NK-92 (cell line): ENCODE results near the gene CSPG4.
"Not testable (repeated sequence)": the region's sequence is repeated elsewhere in the genome, so short reads cannot be mapped to it uniquely, and the experiment has no call there.

ENCODE experiments used
- DNase-seq: peaks from one replicate; lab custom pipeline; 2025; ENCODE audit not compliant: unreplicated experiment; lab: John Stamatoyannopoulos, UW

CSPG4 gene

DNA sequence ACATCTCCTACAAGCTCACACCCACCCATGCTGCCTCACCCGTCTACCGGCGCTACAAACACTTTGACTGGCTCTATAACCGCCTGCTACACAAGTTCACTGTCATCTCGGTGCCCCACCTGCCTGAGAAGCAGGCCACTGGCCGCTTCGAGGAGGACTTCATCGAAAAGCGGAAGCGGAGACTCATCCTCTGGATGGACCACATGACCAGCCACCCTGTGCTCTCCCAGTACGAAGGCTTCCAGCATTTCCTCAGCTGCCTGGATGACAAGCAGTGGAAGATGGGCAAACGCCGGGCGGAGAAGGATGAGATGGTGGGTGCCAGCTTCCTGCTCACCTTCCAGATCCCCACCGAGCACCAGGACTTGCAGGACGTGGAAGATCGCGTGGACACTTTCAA is 62.8 kb downstream of the CSPG4 start:
- no peak for DNase-seq

DNA sequence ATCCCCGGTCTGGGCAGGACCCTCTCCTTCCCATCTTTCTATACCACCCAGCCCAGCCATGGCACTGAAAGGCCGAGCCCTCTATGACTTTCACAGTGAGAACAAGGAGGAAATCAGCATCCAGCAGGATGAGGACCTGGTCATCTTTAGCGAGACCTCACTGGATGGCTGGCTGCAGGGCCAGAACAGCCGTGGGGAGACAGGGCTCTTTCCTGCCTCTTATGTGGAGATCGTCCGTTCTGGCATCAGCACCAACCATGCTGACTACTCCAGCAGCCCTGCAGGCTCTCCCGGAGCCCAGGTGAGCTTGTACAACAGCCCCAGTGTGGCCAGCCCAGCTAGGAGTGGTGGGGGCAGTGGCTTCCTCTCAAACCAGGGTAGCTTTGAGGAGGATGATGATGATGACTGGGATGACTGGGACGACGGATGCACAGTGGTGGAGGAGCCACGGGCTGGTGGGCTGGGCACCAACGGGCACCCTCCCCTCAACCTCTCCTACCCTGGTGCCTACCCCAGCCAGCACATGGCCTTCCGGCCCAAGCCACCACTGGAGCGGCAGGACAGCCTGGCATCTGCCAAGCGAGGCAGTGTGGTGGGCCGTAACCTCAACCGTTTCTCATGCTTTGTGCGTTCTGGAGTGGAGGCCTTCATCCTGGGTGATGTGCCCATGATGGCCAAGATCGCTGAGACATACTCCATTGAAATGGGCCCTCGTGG is 63.4 kb downstream of the CSPG4 start:
- no peak for DNase-seq

DNA sequence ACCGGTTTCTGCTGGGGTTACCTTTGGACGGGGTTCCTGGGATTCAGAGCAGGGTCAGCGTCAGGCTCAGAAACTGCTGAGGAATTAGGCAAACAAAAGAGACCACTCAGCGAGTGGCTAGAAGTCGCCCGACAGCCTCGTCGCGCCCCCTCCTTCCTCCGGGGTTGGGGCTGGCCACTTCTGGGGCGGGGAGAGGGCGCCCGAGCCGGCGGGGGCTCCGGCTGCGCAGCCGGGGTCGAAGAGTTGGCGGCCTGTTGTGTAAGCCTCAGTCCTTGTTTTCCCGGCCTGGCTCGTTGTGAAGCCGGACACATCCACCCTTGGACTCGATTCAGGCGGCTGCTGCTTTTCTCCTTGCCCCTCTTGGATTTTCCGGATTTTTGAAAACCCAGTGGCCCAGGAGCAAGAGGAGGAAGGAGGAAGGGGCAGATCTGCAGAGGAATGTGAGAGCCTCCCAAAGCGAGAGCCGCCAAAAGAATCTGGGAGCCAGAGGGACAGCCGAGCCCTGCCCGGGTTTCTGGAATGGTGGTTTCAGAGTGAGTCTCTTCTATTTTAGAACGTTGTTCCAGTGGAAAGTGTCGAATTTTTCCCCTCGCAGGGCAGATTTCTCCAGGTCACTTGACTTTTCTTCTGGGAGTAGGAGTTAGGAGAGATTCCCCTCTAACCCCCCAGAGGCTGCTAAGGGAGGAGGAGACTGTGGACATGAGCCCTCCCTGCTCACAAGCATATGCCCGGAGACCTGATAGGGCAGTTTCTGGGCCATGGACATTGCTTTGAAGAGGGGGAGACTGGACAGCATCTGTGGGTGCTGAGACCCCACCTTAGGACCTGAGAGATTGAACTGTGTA is 64.3 kb downstream of the CSPG4 start:
- DNase-seq = no peak

DNA sequence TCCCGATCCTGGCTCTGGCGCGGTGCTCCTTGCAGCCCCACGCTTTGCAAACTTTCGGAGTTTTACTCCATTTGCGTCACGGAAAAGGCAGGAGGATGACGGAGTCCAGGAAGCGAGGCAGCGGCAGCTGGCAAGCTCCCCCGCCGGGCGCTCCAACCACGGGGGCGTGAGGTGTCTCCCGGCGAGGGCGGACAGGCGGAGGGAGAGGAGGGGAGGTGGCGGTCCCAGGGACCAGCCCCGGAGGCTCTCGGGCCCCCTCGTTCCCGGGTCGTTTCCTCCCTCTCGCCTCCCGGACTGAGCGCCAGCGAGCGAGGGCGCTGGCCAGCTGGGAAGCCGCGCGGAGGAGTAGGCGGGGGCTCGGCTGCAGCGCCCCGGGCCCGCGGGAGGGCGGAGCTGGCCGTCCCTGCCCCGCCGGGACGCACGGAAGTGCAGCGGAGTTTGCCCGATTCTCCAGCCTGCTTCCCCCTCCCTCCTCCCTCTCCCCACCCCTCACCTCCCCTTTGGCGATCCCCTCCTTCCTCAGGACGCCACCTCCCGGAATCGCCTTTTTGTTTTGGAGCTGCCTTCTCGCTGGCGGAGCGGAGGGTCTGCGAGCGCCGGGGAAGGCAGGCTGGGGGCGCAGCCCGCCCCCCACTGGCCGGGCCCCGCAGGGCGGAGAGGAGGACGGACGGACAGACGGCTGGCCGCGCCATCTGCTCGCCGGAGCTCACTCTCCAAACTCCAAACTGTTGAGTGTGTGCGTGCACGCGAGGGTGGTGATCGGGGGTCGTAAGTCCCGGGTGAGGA is 65.1 kb downstream of the CSPG4 start, which contains the start of gene SNX33:
TSS of gene SNX33 (plus strand) at position 543 of the 786 bp plus-strand sequence. CDS start 1,191 bp downstream, outside the sequence.
- DNase-seq = no peak

DNA sequence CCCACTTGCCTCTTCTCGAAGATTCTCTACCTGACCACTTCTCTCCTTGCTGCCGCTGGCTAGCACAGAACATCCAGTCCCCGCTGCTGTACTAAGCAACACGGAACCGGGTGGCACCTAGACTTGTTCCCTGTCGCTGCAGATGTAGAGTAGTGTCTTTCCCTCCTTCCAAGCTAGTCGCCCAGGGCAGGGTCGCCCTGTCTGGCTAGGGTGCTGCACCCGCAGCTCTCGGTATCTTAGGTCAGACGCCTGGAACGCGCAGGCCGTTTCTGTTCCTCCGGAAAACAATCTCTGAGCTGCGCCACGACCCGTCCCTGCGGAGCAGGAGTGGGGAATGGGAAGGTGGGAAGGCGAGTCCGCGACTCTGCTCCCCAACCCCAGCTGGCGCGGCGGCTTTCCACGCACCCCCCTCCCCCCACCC is 65.7 kb downstream of the CSPG4 start:
- no peak for DNase-seq

DNA sequence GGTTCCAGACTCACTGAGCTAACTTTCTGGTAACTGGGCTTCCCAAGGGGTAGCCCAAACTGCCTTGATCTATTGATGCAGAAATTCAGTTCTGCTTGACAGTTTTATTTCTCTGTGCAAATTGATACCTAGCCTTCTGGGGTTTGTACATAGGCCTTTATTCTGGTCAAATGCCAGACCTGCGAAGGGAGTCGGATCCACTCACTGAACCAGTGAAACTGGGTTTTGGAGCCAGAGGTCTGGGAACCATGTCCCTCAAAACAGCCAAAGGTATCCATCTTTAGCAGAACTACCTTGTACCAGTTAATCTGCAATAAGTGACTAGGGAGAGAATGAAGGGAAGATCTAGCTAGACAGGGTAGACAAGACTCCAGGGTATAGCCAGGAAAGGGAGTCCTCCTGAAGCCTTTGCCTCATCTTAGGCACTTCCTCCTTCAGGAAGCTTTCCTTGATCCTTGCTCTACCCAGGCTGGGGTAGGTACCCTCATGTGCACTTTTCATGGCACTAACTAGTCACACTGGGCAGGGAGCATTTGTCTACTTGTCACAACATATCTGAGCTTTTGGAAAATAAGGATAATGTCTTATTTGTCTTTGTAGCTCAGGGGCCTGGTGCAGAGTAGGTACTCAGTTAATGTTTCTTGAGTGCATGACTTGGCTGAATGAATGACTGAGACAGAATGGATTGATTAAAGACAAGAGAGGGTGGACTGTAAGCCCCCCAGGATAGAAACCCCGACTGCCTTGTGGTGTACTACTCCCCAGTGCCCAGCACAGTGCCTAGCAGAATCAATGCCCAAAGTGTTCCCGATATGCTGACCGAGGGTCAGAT is 66.3 kb downstream of the CSPG4 start:
- no peak for DNase-seq

DNA sequence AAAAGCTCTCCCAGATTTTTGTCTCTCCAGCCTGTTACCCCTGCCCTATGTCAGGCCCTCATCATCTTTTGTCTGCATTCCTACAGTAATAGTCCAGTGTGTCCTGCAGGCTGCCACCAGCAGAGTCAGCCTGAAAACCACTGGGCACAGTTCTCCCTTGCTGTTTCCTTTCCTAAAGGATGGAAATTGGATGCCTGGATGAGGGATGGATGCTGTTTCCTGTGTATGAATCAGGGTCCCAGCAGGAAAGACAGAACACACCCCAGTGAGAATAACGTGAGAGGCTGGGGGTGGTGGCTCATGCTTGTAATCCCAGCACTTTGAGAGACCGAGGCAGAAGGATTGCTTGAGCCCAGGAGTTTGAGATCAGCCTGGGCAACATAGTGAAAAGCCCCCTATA is 68.3 kb downstream of the CSPG4 start:
- DNase-seq = no peak

DNA sequence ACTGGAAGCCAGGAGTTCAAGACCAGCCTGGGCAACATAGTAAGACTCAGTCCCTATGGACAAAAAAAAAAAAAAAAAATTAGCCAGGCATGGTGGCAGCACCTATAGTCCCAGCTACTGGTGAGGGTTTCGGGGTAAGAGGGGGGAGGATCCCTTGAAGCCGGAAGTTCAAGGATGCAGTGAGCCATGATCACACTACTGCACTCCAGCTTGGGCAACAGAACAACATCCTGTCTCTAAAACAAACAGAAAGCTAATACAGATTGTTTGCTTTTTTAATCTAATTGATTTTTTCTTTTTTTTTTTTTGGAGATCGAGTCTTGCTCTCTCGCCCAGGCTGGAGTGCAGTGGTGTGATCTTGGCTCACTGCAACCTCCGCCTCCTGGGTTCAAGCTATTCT is 71.0 kb downstream of the CSPG4 start:
- no peak for DNase-seq

DNA sequence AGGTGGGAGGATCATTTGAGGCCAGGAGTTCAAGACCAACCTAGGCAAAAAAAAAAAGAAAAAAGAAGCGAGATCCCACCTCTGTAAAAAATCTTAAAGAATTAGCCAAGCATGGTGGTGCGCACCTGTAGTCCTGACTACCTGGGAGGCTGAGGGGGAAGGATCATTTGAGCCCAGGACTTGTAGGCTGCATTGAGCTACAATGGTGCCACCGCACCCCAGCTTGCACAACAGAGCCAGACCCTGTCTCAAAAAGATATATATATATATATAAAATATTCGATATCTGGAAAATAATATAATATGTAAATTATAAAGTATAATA is 71.5 kb downstream of the CSPG4 start:
- no peak for DNase-seq

DNA sequence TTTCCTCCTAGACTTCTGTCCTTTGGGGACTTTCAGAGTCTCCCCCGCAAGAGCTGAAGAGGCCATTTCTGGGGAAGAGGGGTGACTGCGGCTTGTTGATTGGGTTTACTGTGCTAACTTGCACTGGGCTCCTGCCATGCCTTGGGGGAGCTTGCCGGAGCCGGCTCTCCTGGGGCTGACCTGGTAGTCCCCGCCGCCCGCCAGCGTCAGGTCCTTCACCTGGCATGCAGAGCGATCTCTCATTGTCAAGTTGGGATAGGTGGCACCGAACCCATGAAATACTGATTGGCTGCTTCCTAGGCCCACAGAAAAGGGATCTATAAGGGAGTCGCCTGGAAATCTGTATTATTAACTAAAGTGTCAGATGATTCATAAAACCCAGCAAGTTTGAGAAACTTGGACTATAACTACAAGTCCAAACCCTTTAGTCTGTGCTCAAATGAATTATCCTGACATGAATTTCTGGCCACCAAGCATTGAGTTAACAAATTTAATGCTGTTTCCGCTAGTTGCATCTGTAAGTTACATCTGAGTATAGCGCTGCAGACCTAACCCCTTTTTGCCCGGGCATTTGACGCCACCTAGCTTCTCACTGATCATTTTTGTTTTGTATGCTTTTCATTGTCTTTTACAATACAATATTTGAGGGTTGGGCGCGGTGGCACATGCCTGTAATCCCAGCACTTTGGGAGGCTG is 72.0 kb downstream of the CSPG4 start:
- no peak for DNase-seq

DNA sequence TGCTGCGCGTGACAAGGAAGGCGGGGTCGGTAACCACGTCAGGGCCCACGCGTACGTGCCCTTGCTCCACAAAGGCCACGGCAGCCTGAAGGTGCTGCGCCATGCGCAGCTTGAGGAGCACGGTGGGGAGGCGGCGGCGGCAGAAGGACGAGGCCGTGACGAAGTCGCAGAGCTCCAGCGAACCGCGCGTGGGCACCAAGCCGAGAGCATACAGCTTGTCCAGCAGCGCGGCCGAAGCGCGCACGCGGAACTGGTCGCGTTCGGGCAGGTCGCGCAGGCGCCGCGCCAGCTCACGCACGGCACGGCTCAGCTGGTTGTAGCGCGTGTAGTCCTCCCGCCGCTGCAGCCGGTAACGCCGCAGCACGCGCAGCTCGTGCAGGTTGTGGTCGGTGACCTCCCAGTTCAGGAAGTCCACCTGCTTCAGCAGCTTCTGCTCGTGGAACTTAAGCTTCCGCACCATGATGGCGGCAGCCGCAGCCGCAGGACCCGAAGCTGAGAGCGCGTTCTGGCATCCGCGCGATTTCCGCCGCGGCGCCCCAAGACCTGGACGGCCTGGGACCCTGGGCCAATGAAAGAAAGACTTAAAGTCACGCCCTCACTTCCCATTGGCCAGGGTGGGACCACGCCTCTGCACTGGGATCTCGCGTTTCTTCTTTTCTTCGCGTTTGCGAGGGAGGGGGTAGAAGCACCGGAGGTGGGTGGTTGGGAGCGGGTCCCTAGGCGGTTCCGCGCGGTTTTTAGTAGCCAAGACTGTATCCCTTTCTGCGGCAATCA is 72.8 kb downstream of the CSPG4 start, which contains the start of gene IMP3:
TSS of gene IMP3 (minus strand) at position 516 of the 774 bp plus-strand sequence. CDS start at position 460, 56 bp downstream.
- DNase-seq = peak; percentile 51

DNA sequence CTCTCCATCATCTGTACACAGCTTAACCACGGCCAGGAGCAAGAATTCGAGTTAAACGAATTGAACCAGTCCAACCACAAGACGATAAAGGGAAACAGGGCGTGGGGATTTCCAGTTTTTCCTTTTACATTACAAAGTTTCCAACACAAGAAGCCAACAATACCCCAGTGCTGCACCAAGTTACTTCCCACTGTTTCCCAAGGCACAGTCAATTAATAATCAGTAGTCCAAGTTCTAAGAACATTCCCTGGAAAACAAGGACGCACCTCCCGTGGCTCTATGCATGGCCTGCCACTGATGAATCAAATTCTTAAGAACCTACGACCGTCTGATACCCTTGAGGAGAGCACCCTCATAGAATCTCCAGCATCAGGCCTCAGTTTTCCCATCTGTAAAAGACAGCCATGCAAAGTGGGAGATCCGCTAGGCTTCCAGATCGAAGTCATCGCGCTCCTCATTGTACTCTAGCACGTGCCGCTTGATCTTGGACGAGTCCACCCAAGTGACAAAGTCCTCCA is 73.4 kb downstream of the CSPG4 start:
- DNase-seq = no peak

DNA sequence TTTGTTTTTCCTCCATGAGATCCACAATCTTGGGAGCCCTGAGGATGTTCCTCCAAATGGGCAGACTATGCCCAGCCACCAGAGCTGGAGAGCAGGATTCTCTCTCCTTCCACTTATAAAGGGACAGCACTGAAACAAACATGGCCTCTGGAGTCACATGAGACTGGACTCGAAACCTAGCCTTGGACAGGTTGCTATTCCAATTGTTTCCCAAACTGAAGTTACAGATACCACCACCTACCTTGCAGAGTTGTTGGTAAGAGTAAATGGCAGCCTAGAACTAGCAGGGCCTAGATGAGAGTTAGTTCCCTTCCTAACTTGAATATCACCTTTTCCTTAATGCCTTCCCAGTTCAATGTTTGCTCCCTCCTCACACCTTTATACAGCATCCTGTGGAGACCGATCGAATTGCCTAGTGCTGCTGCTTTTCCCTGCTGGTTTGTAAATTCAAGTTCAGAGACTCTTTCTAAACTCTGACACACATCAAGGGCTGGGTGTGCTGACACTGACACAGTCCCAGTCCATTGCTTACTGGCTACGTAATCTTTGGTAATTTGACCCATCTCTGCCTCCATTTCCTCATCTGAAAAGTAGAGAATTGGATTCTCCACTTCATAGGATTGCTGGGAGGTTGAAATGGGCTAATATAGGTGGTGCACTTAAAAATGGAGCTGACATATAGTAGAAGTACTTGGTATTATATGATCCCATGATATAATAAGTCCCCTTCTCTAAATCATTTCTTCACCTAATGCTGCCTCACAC is 75.2 kb downstream of the CSPG4 start:
- DNase-seq = no peak

DNA sequence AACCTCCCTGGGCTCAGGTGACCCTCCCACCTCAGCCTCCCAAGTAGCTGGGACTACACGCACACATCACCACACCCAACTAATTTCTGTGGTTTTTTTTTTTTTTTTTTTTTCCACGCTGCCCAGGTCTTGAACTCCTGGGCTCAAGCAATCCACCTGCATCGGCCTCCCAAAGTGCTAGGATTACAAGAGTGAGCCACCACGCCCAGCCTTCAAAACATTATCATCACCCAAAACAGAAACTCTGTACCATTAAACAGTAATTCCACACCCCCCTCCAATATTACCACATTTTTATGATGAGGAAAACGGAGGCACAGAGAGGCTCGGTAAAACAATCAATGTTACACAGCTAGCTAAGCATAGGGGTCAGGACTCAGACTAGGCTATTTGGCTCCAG is 76.6 kb downstream of the CSPG4 start:
- DNase-seq = no peak

DNA sequence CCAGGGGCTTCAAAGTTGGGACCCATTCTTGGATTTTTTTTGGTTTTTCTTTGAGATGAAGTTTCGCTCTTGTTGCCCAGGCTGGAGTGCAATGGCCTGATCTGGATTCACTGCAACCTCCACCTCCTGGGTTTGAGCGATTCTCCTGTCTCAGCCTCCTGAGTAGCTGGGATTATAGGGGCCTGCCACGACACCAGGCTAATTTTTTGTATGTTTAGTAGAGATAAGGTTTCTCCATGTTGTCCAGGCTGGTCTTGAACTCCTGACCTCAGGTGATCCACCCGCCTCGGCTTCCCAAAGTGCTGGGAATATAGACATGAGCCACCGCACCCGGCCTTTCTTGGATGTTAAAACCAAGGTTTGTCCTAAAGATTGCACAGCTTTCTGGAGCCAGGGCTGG is 78.7 kb downstream of the CSPG4 start:
- not testable (repeated sequence) for DNase-seq

DNA sequence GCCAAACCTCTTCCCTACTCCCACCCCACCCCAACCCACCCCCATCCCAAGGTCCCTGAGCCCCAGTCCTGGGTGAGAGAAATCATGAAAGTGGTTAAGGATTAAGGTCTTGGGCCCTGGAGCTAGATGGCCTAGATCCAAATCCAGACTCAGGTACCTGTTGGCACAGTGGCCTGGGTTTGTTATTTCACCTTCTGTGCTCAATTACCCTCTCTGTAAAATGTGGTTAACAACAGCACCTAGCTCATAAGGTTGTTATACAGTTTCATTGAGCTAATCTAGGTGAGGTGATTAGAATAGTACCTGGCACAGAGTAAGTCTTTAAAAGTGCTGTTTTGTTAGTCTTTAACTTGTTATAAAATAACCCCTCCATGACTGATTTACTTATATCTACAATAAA is 80.7 kb downstream of the CSPG4 start:
- no peak for DNase-seq

DNA sequence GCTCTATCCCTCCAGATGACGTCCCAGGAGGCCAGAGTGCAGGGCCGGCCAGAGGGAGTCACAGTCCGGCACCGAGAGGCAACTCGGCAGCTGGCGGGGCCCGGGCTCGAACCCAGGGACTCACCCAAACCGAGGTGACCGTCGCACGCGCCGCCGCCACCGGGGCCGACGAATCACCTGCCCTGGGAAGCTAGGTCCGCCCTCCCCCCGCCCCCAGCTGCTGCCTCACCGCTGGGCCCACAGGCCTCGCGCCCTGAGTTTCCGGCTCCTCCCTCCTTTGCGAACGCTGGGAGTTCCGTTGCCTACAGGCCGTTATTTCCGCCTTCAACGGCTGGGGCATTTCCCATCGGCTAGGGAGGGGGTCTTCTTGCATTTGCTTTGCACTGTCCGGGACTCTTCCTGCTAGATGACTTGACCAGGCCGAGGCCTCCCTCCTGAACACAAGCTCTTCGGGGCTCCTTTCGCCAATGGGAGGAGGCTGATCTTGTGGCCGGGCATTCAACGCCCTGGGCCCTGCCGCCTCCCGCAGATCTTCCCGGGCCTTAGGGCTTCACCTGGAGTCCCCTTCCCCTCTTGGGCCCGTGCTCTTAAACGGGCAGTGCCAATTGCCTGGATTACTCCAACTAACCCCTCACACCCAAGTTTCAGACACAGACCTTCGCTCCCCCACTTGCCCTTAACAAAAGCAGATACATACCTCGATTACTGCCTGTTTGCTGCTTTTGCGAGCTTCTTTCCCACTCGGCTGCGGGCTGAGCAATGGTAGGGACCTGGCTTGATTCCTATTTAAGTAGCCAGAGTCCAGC is 86.9 kb downstream of the CSPG4 start, which contains the start of gene SNUPN:
TSS of gene SNUPN (minus strand) at position 184 of the 806 bp plus-strand sequence. CDS start 4,674 bp downstream, outside the sequence.
- peak; percentile 53 for DNase-seq
